HepG2 (cell line): ENCODE measurements around the gene ZNF771. TPM values are rescaled to one million over a fixed set of nuclear protein-coding genes. Genes with fewer than 3 reads are reported as not detected.
A peak's percentile ranks its signal among the peaks of the same experiment; 100 is the strongest.

ENCODE experiments used
- CCAR2 ChIP-seq: fragments of 200-400 bp; formaldehyde crosslinking; optimal IDR thresholded peaks from 2 replicates; pipeline ENCODE3; 2018; ENCODE audit warnings: low read depth, mild to moderate bottlenecking, low read length, moderate library complexity
- MLXIP ChIP-seq: sonication (generic); formaldehyde crosslinking; IDR thresholded peaks from 2 replicates; pipeline ENCODE4 v1.9.0; 2021; ENCODE audit warnings: missing genetic modification reagents, borderline replicate concordance
- PAX8 ChIP-seq: sonication (generic); formaldehyde crosslinking; IDR thresholded peaks from 2 replicates; pipeline ENCODE4 v1.8.0; 2022; ENCODE audit warnings: mild to moderate bottlenecking, missing genetic modification reagents, borderline replicate concordance
- POGK ChIP-seq: sonication (generic); formaldehyde crosslinking; conservative IDR thresholded peaks from 2 replicates; pipeline ENCODE4 v1.8.0; 2022; ENCODE audit warnings: mild to moderate bottlenecking, moderate library complexity, missing genetic modification reagents
- POLR2AphosphoS2 ChIP-seq: IDR thresholded peaks from 2 replicates; pipeline ENCODE4 v1.6.1; 2011; ENCODE audit warnings: low read depth, low read length, improper control_type of control experiment
- PPARG ChIP-seq: conservative IDR thresholded peaks from 2 replicates; pipeline ENCODE4 v1.6.1; 2016; ENCODE audit warnings: missing biosample characterization, missing genetic modification reagents
- RBAK ChIP-seq: sonication (generic); formaldehyde crosslinking; IDR thresholded peaks from 2 replicates; pipeline ENCODE4 v1.5.1; 2020; ENCODE audit warnings: mild to moderate bottlenecking, missing genetic modification reagents
- RFX3 ChIP-seq: IDR thresholded peaks from 2 replicates; pipeline ENCODE4 v1.6.1; 2016; ENCODE audit warnings: missing biosample characterization, missing genetic modification reagents
- RFXAP ChIP-seq: sonication (generic); formaldehyde crosslinking; IDR thresholded peaks from 2 replicates; pipeline ENCODE4 v1.4.0; 2020; ENCODE audit warnings: missing genetic modification reagents, borderline replicate concordance
- ZBED4 ChIP-seq: sonication (generic); formaldehyde crosslinking; IDR thresholded peaks from 2 replicates; pipeline ENCODE4 v1.4.0; 2020; ENCODE audit warnings: missing genetic modification reagents, borderline replicate concordance
- ZGPAT ChIP-seq: IDR thresholded peaks from 2 replicates; pipeline ENCODE4 v1.6.1; 2016; ENCODE audit warnings: mild to moderate bottlenecking
- ZNF33B ChIP-seq: sonication (generic); formaldehyde crosslinking; IDR thresholded peaks from 2 replicates; pipeline ENCODE4 v1.5.1; 2020; ENCODE audit warnings: mild to moderate bottlenecking, missing genetic modification reagents
- ZNF557 ChIP-seq: sonication (generic); formaldehyde crosslinking; IDR thresholded peaks from 2 replicates; pipeline ENCODE4 v1.4.0; 2020; ENCODE audit warnings: missing genetic modification reagents
- ZNF614 ChIP-seq: IDR thresholded peaks from 2 replicates; pipeline ENCODE4 v1.6.1; 2018; ENCODE audit warnings: missing biosample characterization, missing genetic modification reagents, inconsistent platforms, borderline replicate concordance
- ZNF644 ChIP-seq: IDR thresholded peaks from 2 replicates; pipeline ENCODE4 v1.6.1; 2016; ENCODE audit warnings: low read depth
- ZSCAN31 ChIP-seq: sonication (generic); formaldehyde crosslinking; IDR thresholded peaks from 2 replicates; pipeline ENCODE4 v1.5.0; 2020; ENCODE audit warnings: low read depth, mild to moderate bottlenecking, missing genetic modification reagents
- polyA plus RNA-seq, 8 experiments: library from polyadenylated mRNA; depleted of rRNA in 3 of 8; stranded (reverse) in 7 of 8; unstranded in 1 of 8; fragments of >200 nt; fragmentation: Illumina TruSeq in 4 of 8; extraction: Trizol in 4 of 8; gene quantifications; 2 replicates each; pipeline versions ENCODE4 v1.2.1 to v1.2.3, GENCODE V29; 2011 to 2016; ENCODE audit warnings: low read depth in 4 of 8, missing spikeins in 1 of 8, mixed read lengths in 1 of 8; ENCODE audit not compliant: insufficient read depth in 1 of 8
- total RNA-seq, 5 experiments: library from RNA; depleted of rRNA; stranded (reverse); fragments of >200 nt; fragmentation: Illumina TruSeq; extraction: Trizol; gene quantifications; 2 replicates each; pipeline ENCODE4 v1.2.3, GENCODE V29; 2016; ENCODE audit warnings: low read depth in 1 of 5
- TF ChIP-seq, protein P1 (sequence below): sonication (generic); formaldehyde crosslinking; IDR thresholded peaks from 2 replicates; pipeline ENCODE4 v1.8.0; 2022; ENCODE audit warnings: mild to moderate bottlenecking, missing genetic modification reagents, moderate library complexity

ZNF771 gene
- total and polyA plus RNA-seq, 2 of the 13 experiments (the other 11 are each of a cell fraction or from before 2014, with no cell fraction given) = 5.0 to 11.8 TPM

DNA sequence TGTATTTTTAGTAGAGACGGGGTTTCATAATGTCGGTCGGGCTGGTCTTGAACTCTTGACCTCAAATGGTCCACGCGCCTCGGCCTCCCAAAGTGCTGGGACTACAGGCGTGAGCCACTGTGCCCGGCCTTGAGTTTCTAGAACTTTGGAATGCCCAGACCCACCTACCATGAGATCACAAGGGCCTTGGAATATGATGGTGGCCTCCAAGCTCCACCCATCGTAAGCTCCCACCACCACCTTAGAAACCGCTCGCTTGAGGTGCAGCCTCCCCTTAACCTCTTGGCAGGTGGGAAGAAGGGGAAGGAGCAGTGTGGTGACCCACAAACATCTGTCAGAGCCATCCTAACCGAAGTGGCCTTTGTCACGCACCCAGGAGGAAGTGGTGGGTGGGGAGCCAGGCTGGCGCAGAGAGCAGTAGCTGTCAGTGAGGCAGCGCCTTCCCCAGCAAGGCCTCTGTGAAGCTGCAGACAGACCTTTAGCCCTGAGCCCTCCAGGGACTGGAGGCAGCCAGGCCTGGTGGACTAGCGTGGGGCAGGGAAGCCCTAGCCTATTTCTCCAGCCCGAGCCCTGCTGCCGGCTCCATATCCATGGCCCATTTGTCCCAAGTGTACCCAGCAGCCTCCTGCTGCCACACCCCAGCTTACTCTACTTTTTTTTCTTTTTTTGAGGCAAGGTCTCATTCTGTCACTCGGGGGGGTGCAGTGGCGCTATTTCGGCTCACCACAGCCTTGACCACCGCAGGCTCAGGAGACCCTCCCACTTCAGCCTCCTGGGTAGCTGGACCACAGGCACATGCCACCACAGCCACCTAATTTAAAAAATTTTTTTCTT, 51.4 kb downstream of the ZNF771 start (continued):
- TF ChIP-seq RBAK (CRISPR knock-in tag) (0 out of 2 replicates have a peak, but pooled peaks have one; percentile 82), ZBED4 (CRISPR knock-in tag) (peak; percentile 31; the same call in 1 of the 2 replicates), ZNF614 (CRISPR knock-in tag) (peak; percentile 81; the same call in 1 of the 2 replicates), PAX8 (CRISPR knock-in tag) (no peak), ZSCAN31 (CRISPR knock-in tag) (peak; percentile 78; the same call in 1 of the 2 replicates), RFX3 (CRISPR knock-in tag) (no peak), POGK (peak; percentile 50; the same call in 1 of the 2 replicates), ZNF557 (no peak), CCAR2 (no peak), PPARG (no peak), ZNF644 (CRISPR knock-in tag) (peak; percentile 19; the same call in 1 of the 2 replicates), MLXIP (no peak), ZGPAT (CRISPR knock-in tag) (peak; percentile 54), ZNF33B (CRISPR knock-in tag) (no peak), RFXAP (CRISPR knock-in tag) (peak; percentile 55; the same call in 1 of the 2 replicates), POLR2AphosphoS2 (no peak)
- TF ChIP-seq, protein P1, sequence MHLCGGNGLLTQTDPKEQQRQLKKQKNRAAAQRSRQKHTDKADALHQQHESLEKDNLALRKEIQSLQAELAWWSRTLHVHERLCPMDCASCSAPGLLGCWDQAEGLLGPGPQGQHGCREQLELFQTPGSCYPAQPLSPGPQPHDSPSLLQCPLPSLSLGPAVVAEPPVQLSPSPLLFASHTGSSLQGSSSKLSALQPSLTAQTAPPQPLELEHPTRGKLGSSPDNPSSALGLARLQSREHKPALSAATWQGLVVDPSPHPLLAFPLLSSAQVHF (CRISPR knock-in tag) = no peak
